HCT116 (cell line): Measurements from ENCODE around the gene PTPRO. TPM values are rescaled to one million over a fixed set of nuclear protein-coding genes. Genes with fewer than 3 reads are reported as not detected.

ENCODE experiments used
- ATAC-seq: fragments of 200-7000 bp; cut with Tn5 transposase; 2 replicates; pipeline ENCODE4 v1.9.1; 2020; ENCODE audit warnings: mild to moderate bottlenecking, moderate library complexity
- BruUV-seq: library from RNA; stranded (reverse); fragments of 400-500 nt; replicated peaks from 2 replicates; lab custom pipeline; 2021; lab: Mats Ljungman, UMichigan
- CTCF ChIA-PET: fragments of 300-600 bp; sonication (Branson Sonifier 250); formaldehyde crosslinking; loops from one replicate; lab custom pipeline; 2021; ENCODE audit warnings: antibody characterized with exemption; lab: Charles Lee
- POLR2A ChIA-PET: fragments of 300-600, 350-600 bp; sonication (Branson Sonifier 250); formaldehyde crosslinking; loops from one replicate; lab custom pipeline; 2021; ENCODE audit warnings: antibody characterized with exemption; lab: Charles Lee
- RAD21 ChIA-PET, 2 experiments: fragments of 300-600 bp; sonication (Branson Sonifier 250); formaldehyde crosslinking; loops; one replicate each; lab custom pipeline; 2023; ENCODE audit warnings: low total read pairs in 2 of 2; ENCODE audit not compliant: uncharacterized antibody in 2 of 2, unreplicated experiment in 2 of 2, low non-redundant PET in 1 of 2; lab: Charles Lee
- DNase-seq: peaks from one replicate; pipeline ENCODE4 v3.0.0-alpha.2; 2010; ENCODE audit warnings: low read depth, low spot score
- H2AFZ ChIP-seq: fragments of 200-600 bp; shearing (Covaris generic), sonication (generic); 2 replicates; pipeline ENCODE4 v1.6.1; 2017; ENCODE audit warnings: low read depth, mixed run types, mixed read lengths, antibody characterized with exemption, low read length; ENCODE audit not compliant: poor library complexity, severe bottlenecking
- H3K27ac ChIP-seq: 2 replicates; pipeline ENCODE4 v1.5.1; 2012; ENCODE audit warnings: low read depth, low read length
- H3K27me3 ChIP-seq: fragments of 200-600 bp; sonication (generic); 2 replicates; pipeline ENCODE4 v1.6.1; 2016; ENCODE audit warnings: mixed run types, low read length, mixed read lengths; ENCODE audit not compliant: insufficient read depth
- H3K36me3 ChIP-seq, 2 experiments: fragments of 200-500 bp in 1 of 2; fragments of 200-600 bp in 1 of 2; sonication (Bioruptor generic) in 1 of 2; sonication (generic) in 1 of 2; 2 replicates each; pipeline versions ENCODE4 v1.5.1 to v1.6.1; 2014 to 2016; ENCODE audit warnings: low read length in 2 of 2, inconsistent platforms in 1 of 2, mixed read lengths in 1 of 2, mixed run types in 1 of 2; ENCODE audit not compliant: insufficient read depth in 2 of 2, control insufficient read depth in 1 of 2
- H3K4me1 ChIP-seq, 2 experiments: fragments of 200-600 bp in 1 of 2; sonication (generic) in 1 of 2; 2 replicates each; pipeline versions ENCODE4 v1.5.1 to v1.6.1; 2012 to 2017; ENCODE audit warnings: low read length in 2 of 2, inconsistent platforms in 1 of 2, mild to moderate bottlenecking in 1 of 2, mixed read lengths in 1 of 2, mixed run types in 1 of 2, moderate library complexity in 1 of 2; ENCODE audit not compliant: insufficient read depth in 2 of 2, control insufficient read depth in 1 of 2
- H3K4me2 ChIP-seq: fragments of 200-600 bp; sonication (generic); 2 replicates; pipeline ENCODE4 v1.6.1; 2017; ENCODE audit warnings: mixed run types, low read length, mixed read lengths
- H3K4me3 ChIP-seq, 2 experiments: fragments of 200-600 bp in 1 of 2; sonication (generic) in 1 of 2; replicated peaks in 1 of 2; 2 replicates each; pipeline ENCODE4 v1.5.1; 2011 to 2016; ENCODE audit warnings: low read length in 2 of 2, control low read depth in 1 of 2, low read depth in 1 of 2, mild to moderate bottlenecking in 1 of 2, mixed read lengths in 1 of 2, mixed run types in 1 of 2
- H3K79me2 ChIP-seq: fragments of 200-600 bp; sonication (generic); 2 replicates; pipeline ENCODE4 v1.6.1; 2017; ENCODE audit warnings: mild to moderate bottlenecking, mixed run types, low read length, moderate library complexity, mixed read lengths; ENCODE audit not compliant: insufficient read depth
- H3K9ac ChIP-seq: fragments of 200-600 bp; sonication (generic); 2 replicates; pipeline ENCODE4 v1.6.1; 2016; ENCODE audit warnings: low read length, mixed read lengths
- H3K9me2 ChIP-seq: fragments of 200-600 bp; sonication (generic), shearing (Covaris generic); 2 replicates; pipeline ENCODE4 v1.6.1; 2017; ENCODE audit warnings: mixed run types, mild to moderate bottlenecking, moderate library complexity; ENCODE audit not compliant: insufficient read depth
- H3K9me3 ChIP-seq, 2 experiments: fragments of 200-500 bp in 1 of 2; fragments of 200-600 bp in 1 of 2; sonication (Bioruptor generic) in 1 of 2; sonication (generic) in 1 of 2; 2 replicates each; pipeline ENCODE4 v1.6.1; 2014 to 2017; ENCODE audit warnings: low read length in 2 of 2, mixed read lengths in 2 of 2, inconsistent platforms in 1 of 2, low read depth in 1 of 2, mild to moderate bottlenecking in 1 of 2, mixed run types in 1 of 2, moderate library complexity in 1 of 2; ENCODE audit not compliant: control insufficient read depth in 1 of 2, insufficient read depth in 1 of 2
- H4K20me1 ChIP-seq: fragments of 200-600 bp; sonication (generic), shearing (Covaris generic); 2 replicates; pipeline ENCODE4 v1.6.1; 2017; ENCODE audit warnings: mixed run types, mild to moderate bottlenecking, moderate library complexity; ENCODE audit not compliant: insufficient read depth
- CBX3 ChIP-seq: IDR thresholded peaks from 2 replicates; pipeline ENCODE4 v1.6.1; 2012; ENCODE audit warnings: low read depth
- CEBPB ChIP-seq: IDR thresholded peaks from 2 replicates; pipeline ENCODE4 v1.6.1; 2012; ENCODE audit warnings: low read depth
- SIN3A ChIP-seq: IDR thresholded peaks from 2 replicates; pipeline ENCODE4 v1.6.1; 2012; ENCODE audit warnings: low read depth
- SP1 ChIP-seq: IDR thresholded peaks from 2 replicates; pipeline ENCODE4 v1.6.1; 2012; ENCODE audit warnings: low read depth
- ZBTB33 ChIP-seq: IDR thresholded peaks from 2 replicates; pipeline ENCODE4 v1.6.1; 2011; ENCODE audit warnings: mild to moderate bottlenecking, low read length, moderate library complexity; ENCODE audit not compliant: insufficient replicate concordance; ENCODE audit errors: extremely low read depth
- intact Hi-C: fragments of 100-400 bp; cut with micrococcal nuclease; formaldehyde crosslinking; loops from 2 replicates; pipeline ENCODE4 v1.10.0; 2022
- total RNA-seq: library from RNA; stranded (reverse); gene quantifications from one replicate; pipeline ENCODE4 v1.2.1, GENCODE V29; 2021; ENCODE audit not compliant: unreplicated experiment
- TF ChIP-seq, protein P1 (sequence below): IDR thresholded peaks from 2 replicates; pipeline ENCODE4 v1.6.1; 2012

Gene PTPRO
- total RNA-seq, 1 experiment from 2014 or later = not detected

DNA sequence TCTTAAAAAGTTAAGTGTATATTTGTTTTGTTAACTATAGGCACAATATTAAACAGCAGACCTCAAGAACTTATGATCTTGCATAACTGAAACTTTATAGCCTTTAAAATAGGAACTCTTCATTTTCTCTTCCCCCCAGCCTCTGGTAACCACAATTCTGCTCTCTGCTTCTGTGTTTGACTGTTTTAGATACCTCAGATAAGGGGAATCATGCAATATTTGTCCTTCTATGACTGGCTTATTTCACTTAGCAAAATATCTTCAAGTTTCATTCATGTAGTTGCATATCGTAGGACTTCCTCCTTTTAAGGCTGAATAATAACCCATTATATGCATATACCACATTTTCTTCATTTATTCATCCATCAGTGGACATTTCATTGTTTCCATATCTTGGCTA lies 131.3 kb downstream of the PTPRO start:
- no peaks in the 10 kb centered on the region for H3K36me3 ChIP-seq
- H3K4me2 ChIP-seq = no peak overlapping the region
- ChIA-PET RAD21 (no interaction called here), POLR2A (no interaction called here), CTCF (no interaction called here)
- no peaks in the 10 kb centered on the region for H4K20me1 ChIP-seq
- no peak for ATAC-seq
- peaks cover 0 to 3% of the 10 kb centered on the region in 2 experiments; a peak in 1 of 4 replicates for H3K9me3 ChIP-seq
- no peak overlapping the region for H3K9ac ChIP-seq
- no peaks in the 10 kb centered on the region for H3K4me1 ChIP-seq
- no peaks in the 10 kb centered on the region for H3K79me2 ChIP-seq
- DNase-seq = no peak
- no peak for TF ChIP-seq CBX3
- TF ChIP-seq CEBPB = no peak
- TF ChIP-seq, protein P1, sequence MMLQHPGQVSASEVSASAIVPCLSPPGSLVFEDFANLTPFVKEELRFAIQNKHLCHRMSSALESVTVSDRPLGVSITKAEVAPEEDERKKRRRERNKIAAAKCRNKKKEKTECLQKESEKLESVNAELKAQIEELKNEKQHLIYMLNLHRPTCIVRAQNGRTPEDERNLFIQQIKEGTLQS = no peak
- TF ChIP-seq SIN3A = no peak
- no peak overlapping the region for H2AFZ ChIP-seq
- H3K27me3 ChIP-seq = peaks cover 3% of the 10 kb centered on the region; the same call in 1 of the 2 replicates
- H3K9me2 ChIP-seq = no peaks in the 10 kb centered on the region
- BruUV-seq = no TSS peak
- H3K4me3 ChIP-seq = no peak overlapping the region
- intact Hi-C loops = no loop called here
- H3K27ac ChIP-seq = no peak overlapping the region

- Histone ChIP-seq H3K4me1 (no peaks in the 10 kb centered on the region), H3K9ac (no peak overlapping the region), H3K4me3 (no peak overlapping the region), H3K9me2 (no peaks in the 10 kb centered on the region), H3K79me2 (no peaks in the 10 kb centered on the region), H2AFZ (no peak overlapping the region), H3K27me3 (no peaks in the 10 kb centered on the region; the same call in 1 of the 2 replicates), H3K9me3 (peaks cover 0 to 3% of the 10 kb centered on the region in 2 experiments; a peak in 1 of 4 replicates), H3K36me3 (no peaks in the 10 kb centered on the region), H3K4me2 (no peak overlapping the region), H3K27ac (no peak overlapping the region), H4K20me1 (no peaks in the 10 kb centered on the region)
- TF ChIP-seq ZBTB33 (no peak), CBX3 (peak; percentile 39; the same call in 1 of the 2 replicates), SP1 (no peak)
- DNase-seq (no peak), ATAC-seq (no peak)
- CTCF ChIA-PET = no interaction called here
- POLR2A ChIA-PET = no interaction called here
- RAD21 ChIA-PET = no interaction called here
- BruUV-seq = no TSS peak
- intact Hi-C loops = no loop called here
Measured at GRCh38 chr12:15458008-15458407, 135.7 kb downstream of the PTPRO start.
